AG10803 (cell line): ENCODE data around the gene VIT.

Source experiments
- DNase-seq: peaks from one replicate; pipeline ENCODE4 v3.0.0; 2010; ENCODE audit warnings: low read depth
- H3K4me3 ChIP-seq: 2 replicates; pipeline ENCODE4 v1.5.1; 2011; ENCODE audit warnings: mild to moderate bottlenecking, low read length, control low read depth
- CTCF ChIP-seq: conservative IDR thresholded peaks from 2 replicates; pipeline ENCODE4 v1.5.1; 2011; ENCODE audit warnings: mild to moderate bottlenecking, low read length, control low read depth, inconsistent platforms

VIT gene

GRCh38 chr2:36762764-36763490 is 66.4 kb downstream of the VIT start:
- no peak for DNase-seq
- H3K4me3 ChIP-seq: no peak overlapping the region
- TF ChIP-seq CTCF: no peak

- TF ChIP-seq CTCF: no peak
- DNase-seq: peak; percentile 52
These were observed 72.6 kb downstream of the VIT start for GRCh38 chr2:36769106-36769505.

GRCh38 chr2:36770542-36771287 is 74.2 kb downstream of the VIT start:
- no peak overlapping the region for H3K4me3 ChIP-seq
- TF ChIP-seq CTCF: peak; percentile 73
- peak; percentile 45 for DNase-seq

More at GRCh38 chr2:36769106-36769505, 72.6 kb downstream of the VIT start:
- no peak overlapping the region for H3K4me3 ChIP-seq

GRCh38 chr2:36771671-36772070 is 75.2 kb downstream of the VIT start:
- H3K4me3 ChIP-seq: no peak overlapping the region
- DNase-seq: no peak
- TF ChIP-seq CTCF: no peak

GRCh38 chr2:36773947-36774346 is 77.4 kb downstream of the VIT start:
- H3K4me3 ChIP-seq: no peak overlapping the region
- DNase-seq: no peak
- no peak for TF ChIP-seq CTCF

GRCh38 chr2:36775261-36775660 is 78.8 kb downstream of the VIT start:
- H3K4me3 ChIP-seq: no peak overlapping the region
- no peak for DNase-seq
- TF ChIP-seq CTCF: no peak

- no peak for TF ChIP-seq CTCF
- DNase-seq: no peak
These were observed 79.3 kb downstream of the VIT start for GRCh38 chr2:36775806-36776205.

More at GRCh38 chr2:36775806-36776205, 79.3 kb downstream of the VIT start:
- H3K4me3 ChIP-seq: no peak overlapping the region
